ENCODE data around the gene MKNK1.
"Not testable (repeated sequence)": the region's sequence is repeated elsewhere in the genome, so short reads cannot be mapped to it uniquely, and the experiment has no call there.

Gene MKNK1

DNA sequence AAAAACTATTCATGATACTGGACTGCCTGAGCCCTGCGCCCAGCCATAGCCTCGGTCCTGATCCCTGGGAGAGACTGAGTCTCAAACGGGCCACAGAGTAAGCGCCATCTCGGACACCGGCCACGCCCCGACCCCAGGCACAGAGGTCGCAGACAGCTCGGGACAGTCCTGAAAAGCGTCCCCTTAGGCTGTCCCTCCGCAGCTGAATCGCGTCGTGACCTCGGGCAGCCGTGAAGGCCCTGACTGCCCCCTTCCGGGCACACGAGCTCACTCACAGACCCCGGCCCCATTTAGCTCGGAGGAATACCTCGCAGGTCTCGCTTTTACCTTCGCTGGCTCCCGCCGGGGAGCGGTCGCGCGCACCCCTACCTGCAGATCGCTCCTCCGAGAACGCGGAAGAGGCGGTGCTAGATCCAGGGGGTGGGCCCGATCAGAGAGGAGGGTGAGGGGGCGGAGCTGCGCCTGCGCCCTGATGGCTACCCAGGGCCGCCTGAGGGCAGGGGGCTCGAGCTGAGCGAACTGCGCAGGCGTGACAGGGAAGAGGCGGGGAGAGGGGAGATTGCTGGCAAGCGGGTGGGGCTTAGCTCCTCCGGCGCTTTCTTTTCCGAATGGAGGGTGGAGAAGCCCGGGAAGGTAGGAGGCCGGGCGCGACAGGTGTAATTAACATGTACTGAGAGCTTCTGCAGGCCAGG, at the start of gene MKNK1:
Gene MKNK1 (minus strand): TSS at position 411 of the 692 bp plus-strand sequence. CDS start 20,941 bp downstream, outside the sequence.
- DNase-seq (ENCODE audit: low read depth): peak; percentile 97

DNA sequence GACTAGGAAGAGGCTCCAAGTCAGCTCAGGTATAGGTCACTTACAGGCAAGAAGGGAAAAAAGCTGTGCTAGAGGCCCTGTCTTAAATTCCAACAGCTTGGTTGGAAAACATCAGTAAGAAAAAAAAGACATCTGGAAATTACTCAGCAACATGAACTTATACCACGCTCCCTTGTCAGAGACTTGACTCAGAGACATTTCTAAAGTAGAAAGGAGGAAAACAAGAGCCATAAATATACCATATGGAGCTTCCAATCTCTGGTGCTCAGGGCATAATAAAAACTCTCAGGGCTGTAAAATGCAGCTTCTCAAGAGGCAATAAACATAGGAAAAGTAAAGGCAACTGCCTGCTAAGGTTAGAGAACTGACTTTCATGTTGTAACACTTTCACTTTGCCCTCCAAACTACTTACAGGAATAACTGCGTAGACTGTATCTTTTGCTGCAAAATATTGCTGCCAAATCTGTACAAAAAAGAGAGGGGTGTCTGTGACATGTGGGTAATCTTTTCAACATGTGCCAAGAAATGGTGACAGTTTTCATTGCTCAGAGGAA, 49.4 kb upstream of the MKNK1 start:
- DNase-seq (ENCODE audit: low read depth): no peak

DNA sequence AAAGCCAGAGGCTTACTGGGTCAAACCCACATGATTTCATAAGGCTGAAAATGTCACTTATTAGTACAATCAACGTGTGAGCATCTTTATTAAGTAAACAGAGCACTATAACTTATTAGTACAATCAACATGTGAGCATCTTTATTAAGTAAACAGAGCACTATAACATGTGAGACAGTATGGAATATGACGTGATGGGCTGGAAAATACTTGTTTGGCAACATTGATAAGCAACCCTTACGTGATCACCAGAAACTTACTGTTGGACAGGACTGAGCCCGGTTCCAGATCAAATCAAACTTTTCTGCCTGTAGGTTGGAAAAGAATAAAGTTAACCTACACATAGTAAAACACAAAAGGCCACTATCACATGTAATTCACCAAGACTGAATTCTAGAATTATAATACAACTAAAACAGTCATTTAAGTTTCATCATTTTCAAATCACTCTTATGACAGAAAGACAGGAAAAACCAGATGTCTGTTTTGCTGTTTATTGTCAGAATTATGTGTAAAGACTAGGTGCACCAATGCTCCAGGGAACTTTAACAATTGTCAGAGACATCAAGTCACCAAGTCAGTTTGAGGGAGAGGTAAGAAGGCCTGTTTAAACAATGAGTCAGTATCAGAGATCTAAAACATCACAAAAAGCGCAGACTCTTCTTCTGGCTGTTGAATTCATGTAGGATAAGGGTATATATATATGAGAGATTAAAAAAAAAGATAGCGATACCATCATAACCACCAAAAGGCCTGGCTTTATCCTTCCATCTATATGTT, 48.4 kb upstream of the MKNK1 start:
- DNase-seq (ENCODE audit: low read depth): no peak

DNA sequence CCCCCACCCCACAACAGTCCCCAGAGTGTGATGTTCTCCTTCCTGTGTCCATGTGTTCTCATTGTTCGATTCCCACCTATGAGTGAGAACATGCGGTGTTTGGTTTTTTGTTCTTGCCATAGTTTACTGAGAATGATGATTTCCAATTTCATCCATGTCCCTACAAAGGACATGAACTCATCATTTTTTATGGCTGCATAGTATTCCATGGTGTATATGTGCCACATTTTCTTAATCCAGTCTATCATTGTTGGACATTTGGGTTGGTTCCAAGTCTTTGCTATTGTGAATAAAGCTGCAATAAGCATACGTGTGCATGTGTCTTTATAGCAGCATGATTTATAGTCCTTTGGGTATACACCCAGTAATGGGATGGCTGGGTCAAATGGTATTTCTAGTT, 47.1 kb upstream of the MKNK1 start:
- DNase-seq (ENCODE audit: low read depth): not testable (repeated sequence)

DNA sequence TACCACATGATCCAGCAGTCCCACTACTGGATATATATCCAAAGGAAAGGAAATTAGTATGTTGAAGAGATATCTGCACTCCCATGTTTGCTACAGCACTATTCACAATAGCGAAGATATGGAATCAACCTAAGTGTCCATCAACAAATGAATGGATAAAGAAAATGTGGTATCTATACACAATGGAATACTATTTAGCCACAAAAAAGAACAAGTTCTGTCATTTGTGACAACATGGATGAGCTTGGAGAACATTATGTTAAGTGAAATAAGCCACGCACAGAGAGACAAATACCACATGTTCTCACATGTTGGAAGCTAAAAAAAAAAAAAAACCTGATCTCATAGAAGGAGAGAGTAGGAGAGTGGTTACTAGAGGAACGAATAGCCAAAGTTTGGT, 46.4 kb upstream of the MKNK1 start:
- DNase-seq (ENCODE audit: low read depth): no peak

DNA sequence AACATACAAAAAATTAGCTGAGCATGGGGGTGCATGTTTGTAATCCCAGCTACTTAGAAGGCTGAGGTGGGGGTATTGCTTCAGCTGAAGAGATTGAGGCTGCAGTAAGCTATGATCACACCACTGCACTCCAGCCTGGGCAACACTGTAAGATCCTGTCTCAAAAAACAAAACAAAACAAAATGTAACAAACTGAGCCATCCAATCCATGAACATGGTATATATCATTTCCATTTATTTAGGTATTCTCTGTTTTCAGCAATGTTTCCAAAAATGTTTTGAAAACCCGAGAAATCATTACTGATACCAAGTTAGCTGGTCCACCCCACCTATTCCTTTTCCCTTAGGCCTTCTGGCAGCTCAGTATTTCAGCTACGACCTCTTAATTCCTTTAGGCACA, 45.7 kb upstream of the MKNK1 start:
- DNase-seq (ENCODE audit: low read depth): no peak

DNA sequence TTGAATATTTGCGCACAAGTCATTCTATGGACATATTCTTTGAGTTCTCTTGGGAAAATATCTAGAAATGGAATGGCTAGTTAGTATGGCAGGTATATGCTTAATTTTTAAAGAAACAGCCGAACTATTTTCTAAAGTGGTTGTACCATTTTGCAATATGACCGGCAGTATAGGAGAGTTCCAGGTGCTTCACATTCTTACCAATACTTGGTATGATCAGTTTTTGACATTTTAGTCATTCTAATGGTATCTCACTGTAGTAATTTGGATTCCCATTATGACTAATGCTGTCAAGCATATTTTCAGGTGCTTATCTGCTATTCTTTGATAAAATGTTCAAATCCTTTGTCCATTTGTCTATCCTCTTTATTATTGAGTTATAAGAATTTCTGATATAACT, 43.5 kb upstream of the MKNK1 start:
- DNase-seq (ENCODE audit: low read depth): no peak

DNA sequence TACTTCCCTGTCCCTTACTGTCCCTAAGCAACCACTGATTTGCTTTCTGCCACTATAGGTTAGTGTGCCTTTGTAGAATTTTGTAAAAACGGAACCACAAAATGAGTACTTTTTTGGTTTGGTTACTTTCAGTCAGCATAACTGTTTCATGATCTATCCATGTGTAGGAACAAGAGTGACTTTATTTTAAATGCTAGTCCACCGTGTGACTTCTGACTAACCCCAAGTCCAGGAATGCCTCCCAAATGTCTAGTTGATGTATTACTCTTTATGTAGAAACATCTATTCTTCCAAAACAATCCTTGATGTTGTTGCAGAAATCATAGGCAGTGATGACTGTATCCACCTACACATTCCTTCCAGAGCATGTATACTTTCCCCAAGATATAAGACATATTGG, 42.8 kb upstream of the MKNK1 start:
- DNase-seq (ENCODE audit: low read depth): no peak

DNA sequence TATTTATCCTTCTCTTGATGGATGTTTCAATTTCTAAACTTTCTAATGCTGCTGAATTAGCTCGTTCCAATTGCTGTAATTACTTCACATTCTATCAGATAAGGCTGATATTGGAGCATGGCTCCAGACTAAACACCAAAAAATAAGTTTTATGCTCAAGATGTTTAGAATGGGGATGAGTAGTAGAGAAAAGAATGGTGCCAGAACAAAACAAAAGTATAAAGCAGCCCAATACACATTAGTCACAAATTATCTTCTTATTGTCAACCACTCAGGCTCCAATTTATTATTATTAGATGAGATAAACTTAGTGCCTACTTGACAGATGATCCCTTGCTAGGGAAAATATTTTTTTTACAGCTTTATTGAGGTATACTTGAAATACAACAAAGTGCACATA, 42.3 kb upstream of the MKNK1 start:
- no peak for DNase-seq (ENCODE audit: low read depth)

DNA sequence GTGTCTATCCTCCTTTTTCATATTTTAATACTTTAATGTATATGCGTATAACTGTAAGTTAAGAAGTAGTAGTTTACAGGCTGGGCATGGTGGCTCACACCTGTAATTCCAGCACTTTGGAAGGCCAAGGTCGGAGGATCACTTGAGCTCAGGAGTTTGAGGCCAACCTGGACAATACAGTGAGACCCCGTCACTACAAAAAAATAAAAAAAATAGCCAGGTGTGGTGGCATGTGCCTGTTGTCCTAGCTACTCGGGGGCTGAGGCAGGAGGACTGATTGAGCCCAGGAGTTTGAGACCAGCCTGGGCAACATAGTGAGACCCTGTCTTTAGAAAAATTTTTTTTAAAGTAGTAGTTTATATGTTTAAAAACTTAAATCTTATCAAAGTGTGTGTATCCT, 41.7 kb upstream of the MKNK1 start:
- no peak for DNase-seq (ENCODE audit: low read depth)

DNA sequence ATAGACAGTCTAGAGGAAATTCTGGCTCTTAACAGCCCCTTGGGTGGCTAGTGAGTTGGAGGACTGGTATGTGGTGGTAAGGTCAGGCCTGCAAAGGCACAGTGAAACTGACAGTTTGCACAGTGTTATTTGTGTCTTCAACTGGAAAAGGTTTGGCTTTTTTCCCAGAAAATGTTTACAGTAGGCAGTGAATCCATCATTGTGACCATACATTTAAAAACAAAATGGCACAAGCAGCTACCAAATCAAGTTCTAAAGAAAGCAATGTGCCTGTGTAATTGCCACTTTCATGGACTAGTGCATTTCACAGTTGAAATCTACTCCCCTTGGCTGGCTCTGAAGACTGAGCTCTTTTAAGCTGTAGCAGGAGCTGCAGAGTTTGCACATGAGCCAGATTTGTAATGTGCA, 39.3 kb upstream of the MKNK1 start:
- DNase-seq (ENCODE audit: low read depth): no peak

DNA sequence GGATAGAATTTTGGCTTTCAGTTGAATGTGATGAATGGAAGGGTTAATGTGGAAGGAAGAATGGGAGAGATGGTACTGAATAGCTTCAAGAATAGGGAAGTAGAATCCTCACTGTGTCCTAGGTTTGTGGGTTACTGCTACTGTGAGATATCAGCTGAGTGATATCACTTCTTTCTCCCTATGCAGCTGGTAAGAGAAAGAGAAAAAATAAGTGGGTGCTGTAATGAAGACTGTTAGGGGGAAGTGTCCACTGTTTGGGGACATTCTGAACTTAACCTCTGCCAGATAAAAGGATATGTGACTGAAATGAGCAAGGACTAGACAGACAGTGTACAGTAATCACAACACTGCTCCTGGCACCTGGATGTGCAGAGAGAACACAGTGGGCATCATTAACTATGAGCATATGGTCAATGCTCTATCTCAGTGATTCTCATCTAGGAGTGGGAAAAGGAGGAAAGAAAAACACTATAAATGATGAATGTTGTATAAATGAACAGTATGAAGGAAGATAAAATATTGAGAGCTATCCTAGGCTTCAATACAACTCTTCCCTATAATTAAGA, 38.1 kb upstream of the MKNK1 start:
- no peak for DNase-seq (ENCODE audit: low read depth)

DNA sequence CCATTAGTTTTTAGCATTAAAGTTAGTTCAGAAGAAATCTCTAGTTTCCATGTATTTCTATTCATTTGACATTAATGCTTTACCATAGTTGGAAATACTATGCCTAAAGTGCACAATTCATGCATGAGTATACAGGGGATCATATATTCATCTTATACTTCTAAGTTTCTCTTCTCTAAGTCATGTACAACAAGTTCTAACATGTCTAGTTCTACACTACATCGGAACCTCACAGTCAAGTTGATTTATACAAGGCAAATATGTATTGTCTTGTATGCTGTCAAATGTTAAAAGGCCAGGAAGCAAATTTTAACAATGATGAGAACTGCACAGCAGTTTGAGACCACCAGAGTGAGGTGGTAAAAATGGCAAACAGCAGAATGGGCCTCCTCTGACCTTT, 35.5 kb upstream of the MKNK1 start:
- DNase-seq (ENCODE audit: low read depth): no peak

DNA sequence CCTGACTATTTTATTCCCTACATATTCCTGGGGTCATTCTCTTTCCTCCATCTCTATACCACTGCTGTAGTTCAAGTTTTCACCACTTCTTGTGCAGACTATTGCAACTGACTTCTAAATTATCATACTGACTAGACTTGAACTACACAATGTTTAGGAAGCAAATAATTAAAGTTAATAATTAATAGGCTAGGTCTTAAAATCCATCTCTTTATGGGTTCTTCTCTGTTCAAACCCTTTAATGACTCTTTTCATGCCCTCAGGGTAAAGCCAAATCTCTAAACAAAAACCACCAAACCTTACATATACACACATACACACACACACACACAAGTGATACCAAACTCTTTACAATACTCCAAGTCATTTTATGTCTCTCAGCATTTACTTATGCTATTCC, 34.9 kb upstream of the MKNK1 start:
- no peak for DNase-seq (ENCODE audit: low read depth)

DNA sequence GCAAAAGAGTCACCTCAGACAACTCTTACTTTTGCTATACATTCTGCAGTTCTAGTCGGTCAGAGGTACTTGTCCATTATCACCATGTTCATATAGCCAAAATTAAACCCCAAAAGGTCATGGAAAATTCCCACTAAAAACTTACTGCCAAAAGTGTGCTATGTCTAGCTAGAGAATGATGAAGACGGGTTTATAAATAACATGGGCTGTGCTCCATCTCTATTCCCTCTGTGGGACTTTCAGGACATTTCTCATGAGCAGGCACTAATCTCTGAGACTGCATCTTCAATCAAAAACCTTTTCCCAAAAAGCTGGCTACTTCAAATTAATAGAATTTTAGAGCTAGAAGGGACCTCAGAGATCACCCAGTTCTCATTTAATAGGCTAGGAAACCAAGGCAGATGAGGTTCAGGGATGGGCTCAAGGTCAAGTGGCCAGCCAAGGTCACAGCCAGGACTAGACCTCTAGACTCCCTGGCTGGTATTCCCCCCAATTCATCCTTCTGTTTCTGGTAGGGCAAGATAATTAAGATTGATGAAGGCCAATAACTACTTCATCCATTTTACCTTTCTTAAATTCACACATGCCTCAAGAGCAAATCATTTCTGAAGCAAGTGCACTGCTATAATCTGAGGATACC, 33.5 kb upstream of the MKNK1 start:
- no peak for DNase-seq (ENCODE audit: low read depth)

DNA sequence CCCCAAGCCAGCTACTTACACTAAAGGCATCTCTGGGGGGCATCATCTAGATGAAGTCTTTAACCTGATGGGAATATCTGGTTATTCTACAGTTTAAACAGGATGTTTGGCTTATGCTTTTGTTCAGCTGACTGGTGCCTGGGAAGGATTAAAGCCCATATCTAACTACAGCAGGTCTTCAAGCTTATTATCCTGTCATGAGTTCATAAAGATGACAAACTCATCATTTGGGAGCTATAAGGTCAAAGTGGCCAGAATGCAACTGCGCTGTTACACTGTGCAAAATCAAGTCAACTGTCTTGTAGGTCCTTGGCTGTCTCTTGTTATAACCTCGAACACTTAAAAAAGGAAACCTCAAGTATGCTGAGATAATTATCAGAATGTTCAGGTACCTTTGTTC, 31.1 kb upstream of the MKNK1 start:
- no peak for DNase-seq (ENCODE audit: low read depth)

DNA sequence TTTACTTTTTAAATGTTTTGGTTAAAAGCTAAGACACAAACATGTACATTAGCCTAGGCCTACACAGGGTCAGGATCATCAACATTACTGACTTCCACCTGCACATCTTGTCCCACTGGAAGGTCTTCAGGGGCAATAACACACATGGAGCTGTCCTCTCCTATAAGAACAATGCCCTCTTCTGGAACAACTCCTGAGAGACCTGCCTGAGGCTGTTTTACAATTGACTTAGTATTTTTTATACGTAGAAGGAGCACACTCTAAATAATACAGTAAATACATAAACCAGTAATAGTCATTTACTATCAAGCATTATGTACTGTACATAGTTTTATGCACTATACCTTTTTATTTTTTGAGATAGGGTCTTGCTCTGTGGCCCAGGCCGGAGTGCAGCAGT, 26.7 kb upstream of the MKNK1 start:
- no peak for DNase-seq (ENCODE audit: low read depth)

DNA sequence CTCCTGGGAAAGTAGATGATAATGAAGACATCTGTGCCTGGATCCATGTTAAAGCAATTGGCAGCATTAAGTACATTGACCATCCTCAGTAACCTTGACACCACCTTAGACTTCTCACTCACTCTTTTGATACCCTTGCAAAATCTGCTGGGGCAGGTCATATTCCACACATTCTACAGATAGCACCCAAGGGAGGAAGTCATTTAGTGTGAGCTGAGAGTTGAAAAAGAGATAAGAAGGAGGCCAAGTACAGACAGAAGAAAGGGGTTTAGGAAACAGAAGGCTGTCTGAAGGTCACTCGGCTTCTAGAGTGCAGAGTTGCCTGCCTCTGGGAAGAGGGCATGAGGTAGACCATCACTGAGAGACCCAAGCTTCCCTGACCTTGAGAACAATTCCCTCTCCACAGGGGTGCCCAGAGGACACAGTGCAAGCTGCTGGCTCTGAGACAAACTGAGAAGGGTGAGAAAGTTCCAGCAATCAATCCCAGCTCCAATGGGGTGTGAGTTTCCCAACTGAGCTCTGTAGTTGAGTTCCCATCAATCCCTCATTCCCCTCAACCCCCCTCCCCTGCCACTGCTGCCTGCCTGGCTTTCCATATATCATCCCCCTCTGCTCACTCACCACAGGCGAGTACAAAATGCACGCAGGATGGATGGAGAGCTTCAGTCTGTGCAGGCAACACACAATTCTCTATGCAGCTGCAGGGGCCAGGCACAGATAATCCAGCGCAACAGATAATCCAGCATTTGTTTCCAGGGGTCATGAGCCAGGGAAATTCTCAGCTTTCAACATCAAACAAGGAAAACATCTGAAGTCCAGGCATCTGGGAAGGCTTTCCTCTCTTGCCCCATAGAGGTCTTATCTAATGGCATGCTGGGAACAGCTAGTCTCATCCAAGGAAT, 19.9 kb upstream of the MKNK1 start:
- no peak for DNase-seq (ENCODE audit: low read depth)

DNA sequence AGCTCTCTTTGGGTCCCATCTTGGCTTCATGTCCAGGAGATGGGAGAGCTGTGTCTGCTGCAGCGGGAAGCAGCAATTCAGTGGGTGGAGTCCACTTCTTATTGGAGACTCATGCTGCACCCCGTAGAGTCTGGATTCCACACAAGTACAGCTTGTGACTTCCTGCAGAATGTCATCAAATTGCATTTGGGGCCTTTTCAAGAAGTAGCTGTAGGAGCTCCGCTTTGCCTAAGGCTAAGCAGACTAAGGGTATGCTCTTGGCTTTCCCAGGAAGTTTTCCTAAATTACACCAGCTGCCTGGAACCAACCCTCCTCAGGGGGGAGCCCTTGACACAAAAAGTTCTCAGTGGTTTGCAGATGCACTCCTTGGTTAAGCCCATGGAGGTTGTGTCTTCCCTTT, 18.3 kb upstream of the MKNK1 start:
- DNase-seq (ENCODE audit: low read depth): no peak

DNA sequence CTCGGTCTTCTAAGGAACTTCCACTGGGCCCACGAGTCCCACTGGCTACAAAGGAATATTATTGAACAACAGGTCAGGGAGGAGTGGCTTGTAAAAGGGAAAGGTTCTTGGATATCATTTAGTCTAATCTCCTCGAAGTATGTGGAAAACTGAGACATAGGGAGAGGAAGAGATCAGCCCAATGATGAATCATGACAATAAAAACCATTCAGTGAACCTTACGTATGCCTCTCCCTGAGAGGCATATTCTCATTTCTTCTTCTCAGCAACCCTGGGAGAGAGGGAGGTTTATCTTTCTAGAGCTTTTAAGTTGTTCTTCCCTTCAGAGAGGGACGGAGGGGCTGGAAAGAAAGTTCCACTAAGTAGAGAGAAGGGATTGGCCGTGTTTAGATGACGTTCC, 17.9 kb upstream of the MKNK1 start:
- no peak for DNase-seq (ENCODE audit: low read depth)

DNA sequence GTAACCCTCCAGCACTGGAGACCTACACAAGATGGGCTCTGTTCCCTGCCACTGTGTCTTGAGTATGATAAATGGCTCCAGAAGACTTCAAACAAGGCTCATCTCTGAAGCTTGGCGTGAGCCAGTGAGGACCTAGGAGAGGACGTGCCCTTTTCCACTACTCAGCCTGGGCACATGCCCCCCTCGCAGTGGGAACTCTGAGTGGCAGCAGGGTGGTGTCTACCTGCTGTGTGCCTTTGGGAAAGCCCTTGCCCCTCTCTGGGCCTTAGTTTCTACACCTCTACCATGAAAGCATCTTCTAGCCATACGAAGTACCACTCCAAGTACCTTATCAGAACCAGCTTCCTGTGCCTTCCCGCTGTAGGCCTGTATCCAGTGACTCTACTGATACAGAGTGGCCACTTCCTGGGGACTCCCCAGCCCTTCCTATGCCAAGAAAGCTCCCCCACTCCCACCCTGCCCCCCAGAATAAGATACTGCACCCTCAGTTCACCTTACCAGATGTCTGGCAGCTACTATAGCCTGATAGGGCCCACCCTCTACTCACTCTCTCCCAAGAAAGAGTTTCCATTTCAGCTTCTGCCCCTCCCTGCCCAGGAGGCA, 15.7 kb upstream of the MKNK1 start:
- DNase-seq (ENCODE audit: low read depth): no peak

Data from stimulated activated CD8-positive, alpha-beta memory T cell treated with anti-CD3 and anti-CD28 coated beads, Interleukin-12 subunit alpha, Interleukin-12 subunit beta, amount 100 ng/mL, for 1 hour (primary cell).